Measurements from ENCODE around the gene HOXB3.

DNA sequence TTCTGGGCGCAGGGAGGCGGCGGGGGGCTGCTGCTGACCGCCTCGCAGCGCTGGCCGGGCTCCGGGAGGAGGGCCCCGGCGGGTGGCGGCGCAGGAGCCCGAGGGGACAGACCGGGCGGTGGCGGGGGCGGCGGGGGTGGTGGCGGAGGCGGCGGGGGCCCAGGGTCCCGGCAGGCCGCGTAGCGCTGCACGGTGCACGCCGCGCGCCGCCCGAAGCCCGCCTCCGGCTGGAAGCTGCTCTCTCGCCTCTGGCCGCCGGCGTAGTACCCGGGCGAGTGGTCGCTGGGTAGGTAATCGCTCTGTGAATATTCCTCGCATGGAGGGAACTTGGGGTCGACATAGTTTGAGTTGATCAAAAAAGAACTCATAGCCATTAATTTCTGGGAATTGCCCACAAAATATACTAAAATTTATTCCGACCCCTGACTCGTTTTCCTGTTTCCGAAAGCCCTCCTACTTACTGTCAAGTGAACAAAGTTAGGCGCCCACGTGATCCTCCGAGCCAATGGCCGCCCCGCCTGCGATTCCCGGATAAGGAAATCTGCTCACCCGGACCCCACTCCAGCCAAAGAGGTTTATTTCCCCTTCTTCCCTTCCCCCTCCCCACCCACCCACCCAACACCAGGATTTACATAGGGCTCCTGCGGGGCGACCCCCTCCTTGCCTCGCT is 12.0 kb downstream of the HOXB3 start, which contains the start of gene HOXB4:
- TF ChIP-seq, protein P1, sequence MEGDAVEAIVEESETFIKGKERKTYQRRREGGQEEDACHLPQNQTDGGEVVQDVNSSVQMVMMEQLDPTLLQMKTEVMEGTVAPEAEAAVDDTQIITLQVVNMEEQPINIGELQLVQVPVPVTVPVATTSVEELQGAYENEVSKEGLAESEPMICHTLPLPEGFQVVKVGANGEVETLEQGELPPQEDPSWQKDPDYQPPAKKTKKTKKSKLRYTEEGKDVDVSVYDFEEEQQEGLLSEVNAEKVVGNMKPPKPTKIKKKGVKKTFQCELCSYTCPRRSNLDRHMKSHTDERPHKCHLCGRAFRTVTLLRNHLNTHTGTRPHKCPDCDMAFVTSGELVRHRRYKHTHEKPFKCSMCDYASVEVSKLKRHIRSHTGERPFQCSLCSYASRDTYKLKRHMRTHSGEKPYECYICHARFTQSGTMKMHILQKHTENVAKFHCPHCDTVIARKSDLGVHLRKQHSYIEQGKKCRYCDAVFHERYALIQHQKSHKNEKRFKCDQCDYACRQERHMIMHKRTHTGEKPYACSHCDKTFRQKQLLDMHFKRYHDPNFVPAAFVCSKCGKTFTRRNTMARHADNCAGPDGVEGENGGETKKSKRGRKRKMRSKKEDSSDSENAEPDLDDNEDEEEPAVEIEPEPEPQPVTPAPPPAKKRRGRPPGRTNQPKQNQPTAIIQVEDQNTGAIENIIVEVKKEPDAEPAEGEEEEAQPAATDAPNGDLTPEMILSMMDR (optimal IDR thresholded peaks at IDR 0.05 in 1 of 3, IDR thresholded peaks at IDR 0.05 in 1 of 3, conservative IDR thresholded peaks at IDR 0.05 in 1 of 3; ENCODE audit: extremely low read depth in 1 of 3, insufficient read depth in 2 of 3, low read length in 3 of 3), result no peak
- no peak for TF ChIP-seq EZH2 (IDR thresholded peaks at IDR 0.05; ENCODE audit: low read length)
